GM18499 (cell line): ENCODE data around the gene CNTN5.
"Not testable (repeated sequence)": the region's sequence is repeated elsewhere in the genome, so short reads cannot be mapped to it uniquely, and the experiment has no call there.

Experiments used
- ATAC-seq: cut with Tn5 transposase; IDR thresholded peaks from one replicate; pipeline ENCODE4 v1.9.1; 2021; ENCODE audit warnings: moderate number of reproducible peaks; ENCODE audit not compliant: insufficient read depth, unreplicated experiment

Gene CNTN5

DNA sequence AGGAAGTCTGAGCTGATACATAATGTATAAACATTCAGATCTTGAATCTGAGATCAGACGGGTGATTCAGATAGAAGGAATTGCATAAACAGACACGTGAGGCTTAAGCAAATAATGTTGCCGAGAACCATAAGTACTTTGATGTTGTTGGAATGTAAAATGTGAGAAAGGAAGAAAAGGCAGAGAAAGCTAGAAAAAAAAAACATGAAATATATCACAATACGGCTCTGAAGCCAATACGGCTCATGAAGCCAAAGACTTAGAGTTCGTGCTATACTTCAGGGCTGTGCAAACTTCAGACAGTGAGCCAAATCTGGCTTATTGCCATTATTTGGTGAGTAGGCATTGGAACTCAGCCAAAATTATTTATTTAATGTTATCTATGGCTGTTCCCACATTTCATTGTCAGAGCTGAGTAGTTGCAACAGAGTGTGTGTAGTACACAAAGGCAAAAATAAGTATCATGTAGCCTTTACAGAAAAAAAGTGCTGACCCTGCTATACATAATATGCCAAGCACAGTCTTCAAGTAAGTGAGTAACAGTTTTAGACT is 673.3 kb downstream of the CNTN5 start:
- no peak for ATAC-seq

DNA sequence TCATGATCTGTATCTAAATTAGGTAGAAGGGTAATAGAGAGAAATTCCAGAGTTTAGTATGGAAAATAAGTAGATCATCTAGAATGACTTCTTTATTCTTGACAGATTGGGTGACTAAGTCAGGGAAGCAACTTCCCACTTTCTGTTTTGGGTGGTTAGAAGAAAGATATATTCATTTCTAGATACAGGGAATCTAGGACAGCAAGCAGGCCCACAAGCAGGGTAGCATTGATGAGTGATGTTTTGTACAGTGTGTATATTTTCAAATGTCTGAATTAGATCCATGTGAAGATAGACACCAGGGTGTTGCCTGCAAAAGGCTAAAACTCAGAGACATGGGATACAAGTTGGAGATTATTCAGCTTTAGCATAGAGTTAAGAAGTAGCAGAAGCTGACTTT is 674.4 kb downstream of the CNTN5 start:
- ATAC-seq = no peak

DNA sequence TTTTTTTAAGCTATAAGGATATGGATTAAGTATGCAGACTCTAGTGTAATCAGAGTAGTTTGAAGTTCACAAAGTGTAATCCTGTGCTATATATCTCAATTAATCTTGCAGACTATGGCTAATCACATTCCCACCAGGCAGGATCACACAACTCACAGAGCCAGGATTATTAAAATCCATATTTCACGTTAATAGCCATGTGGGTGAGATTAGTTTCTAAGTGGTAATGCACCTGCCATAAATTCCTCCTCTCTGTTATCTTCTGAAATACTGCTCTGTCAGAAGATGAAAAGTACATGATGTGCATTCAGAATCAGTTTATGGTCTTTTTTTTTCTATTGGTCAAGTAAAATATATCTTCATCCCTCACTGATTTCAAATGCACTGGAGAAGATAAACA is 686.1 kb downstream of the CNTN5 start:
- no peak for ATAC-seq

DNA sequence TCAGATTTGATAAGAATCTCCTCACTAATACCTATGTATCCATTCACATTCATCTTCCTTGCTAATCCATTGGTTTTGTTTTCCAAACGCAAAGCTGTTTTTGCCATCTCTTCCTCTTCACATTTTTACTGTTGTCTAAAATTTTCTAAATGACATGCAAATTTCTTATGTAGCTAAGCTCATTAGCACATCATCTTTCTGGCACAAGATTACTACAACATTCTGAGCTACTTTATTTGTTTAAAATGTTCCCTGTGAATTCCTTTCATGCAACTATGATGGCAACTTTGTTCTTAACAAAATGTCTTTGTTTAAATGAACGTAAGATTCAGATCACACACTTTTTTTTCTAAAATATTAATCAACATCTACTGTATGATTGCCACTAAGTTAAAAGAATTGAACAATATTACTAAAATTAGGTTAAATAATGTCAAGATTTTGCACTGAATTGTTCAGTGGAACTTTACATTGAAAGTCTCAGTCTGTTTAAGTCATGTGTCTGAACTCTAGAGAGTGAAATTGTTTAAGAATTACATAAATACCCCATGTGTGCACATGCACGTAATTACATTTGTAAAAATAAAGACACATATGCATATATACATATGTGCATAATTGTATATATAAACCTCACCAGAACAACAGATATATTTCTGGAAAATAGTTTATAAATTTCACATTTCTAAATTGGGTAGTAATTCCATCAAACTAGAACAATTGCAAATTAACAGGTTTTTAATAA is 688.4 kb downstream of the CNTN5 start:
- ATAC-seq = no peak

DNA sequence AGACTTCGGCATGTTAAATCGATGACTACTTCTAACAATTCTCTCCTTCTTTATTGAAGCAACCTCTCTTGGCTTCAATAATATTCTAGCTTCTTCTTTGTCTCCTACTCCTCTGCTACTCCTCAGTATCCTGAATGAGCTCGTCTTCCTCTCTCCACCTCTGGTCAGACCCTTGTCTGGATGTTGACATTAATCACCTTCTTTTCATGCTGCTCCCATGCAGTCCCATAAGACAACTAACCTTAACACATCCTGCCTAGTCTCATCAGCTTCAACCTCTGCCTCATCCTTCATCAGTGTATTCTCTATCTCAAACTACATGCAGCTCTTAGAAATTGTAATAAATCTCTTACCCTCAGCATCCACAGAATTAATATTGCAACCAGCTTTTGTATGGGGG is 695.6 kb downstream of the CNTN5 start:
- no peak for ATAC-seq

DNA sequence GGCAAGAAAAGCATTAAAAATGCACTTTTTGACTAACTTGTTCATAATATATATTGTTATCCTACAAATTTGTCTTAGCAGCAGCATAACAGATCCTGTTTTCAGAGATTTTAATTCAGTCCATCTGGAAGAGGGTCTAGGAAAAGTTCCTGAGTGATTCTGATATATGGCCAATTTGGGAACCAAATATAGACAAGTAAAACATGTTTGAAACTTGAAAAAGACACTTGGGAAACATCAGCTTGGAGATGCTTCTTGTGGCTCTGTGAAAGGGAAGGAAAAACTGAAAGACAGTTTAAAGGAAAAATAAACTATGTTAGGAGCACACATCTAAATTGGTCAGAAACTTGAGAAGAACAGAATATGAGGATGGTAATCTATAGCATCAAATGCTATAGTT is 697.5 kb downstream of the CNTN5 start:
- ATAC-seq = no peak

DNA sequence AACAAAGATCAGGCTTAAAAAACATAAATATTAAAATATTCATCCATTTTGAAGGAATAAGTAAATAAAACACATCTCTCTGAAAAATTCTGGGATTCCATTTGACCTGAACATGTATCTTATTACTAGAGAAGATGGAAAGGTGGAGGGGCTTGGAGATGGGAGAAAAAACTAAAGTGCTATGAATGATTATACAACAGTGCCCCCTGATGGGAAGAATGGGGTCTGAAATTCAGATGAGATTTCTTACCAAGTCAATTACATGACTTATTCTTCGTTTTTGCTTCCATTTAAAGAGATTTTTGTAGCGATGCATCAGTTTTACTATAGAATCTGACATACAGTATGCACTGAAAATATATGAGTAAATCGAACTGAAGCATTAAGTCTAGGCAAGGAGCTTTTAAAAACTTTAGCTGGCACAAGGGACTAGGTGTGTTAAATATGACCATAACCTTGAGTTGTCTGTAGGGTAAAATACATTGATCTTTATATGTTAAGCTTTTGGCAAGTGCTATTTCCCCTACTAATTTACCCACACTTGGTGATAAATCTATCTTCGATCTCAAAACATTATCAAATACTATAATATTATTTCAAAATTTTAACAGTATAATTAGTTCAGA is 718.8 kb downstream of the CNTN5 start:
- ATAC-seq = no peak

DNA sequence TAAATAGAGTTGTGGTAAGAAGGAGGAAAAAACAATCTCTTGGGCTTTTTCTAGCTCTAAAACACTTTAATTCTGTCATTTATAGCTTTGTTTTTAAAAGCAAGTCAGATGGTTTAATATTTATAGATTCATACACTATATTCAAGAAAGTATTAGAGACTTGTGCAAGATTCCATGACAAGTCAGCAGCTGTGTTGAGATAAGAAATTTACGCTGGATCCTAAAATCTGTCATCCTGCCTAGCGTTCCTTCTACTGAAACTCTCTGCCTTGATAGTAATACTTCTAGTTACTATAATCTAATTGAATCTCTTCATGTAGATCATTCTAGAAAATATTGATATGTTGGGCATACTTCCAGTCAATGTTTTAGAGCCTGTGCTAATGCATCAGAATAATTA is 721.8 kb downstream of the CNTN5 start:
- ATAC-seq = no peak

DNA sequence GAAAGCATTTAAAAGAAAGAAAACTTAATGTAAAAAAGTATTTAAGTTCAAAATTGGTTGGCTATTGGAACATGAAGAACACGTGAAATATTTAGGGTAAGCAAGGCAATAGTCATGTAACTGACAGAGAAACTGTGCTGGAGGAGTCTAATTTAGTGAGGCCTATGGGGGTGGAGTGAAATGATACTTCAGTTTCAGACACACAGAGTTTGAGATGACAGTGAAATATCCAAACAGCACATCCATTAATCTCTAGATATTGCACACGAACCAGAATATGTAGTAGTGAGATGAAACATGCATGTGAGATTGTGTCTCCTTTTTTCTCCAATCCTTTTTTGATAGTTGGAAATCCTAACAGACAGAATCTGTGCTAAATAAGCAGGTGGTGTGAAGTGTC is 739.0 kb downstream of the CNTN5 start:
- no peak for ATAC-seq

DNA sequence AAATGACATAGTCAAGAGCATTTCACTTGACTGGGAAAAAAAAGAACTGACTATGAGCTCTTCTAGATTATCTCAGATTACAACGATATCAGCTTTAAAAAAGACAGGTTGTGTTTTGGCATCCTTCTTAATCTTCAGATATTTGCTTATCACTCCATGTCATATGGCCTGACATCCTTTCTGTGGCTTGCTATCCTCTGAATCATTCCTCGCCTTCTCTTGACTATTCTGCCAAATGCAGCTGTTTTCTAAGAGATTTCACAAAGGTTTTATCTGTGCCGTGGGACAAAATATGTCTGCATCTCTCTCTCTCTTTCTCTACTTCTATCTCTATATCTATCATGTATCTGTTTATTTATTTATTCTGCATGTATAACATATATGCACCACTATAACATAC is 746.1 kb downstream of the CNTN5 start:
- no peak for ATAC-seq

DNA sequence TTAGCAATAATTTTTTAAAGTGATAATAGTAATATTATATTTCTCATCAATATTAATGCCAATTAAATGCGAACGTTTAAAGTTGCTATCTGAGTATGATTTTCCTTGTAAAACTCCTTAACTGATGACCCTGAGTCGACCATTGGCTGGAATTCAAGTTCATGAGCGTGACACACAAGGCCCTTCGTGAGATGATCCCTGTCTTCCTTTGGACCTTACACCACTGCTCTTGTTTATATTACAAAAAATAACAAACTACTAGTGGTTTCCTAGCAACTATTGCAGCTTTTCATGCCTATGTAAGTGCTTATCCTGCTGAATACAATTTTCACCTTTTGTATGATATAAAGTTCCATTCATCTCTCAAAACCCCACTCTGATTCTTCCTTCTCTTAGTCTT is 752.9 kb downstream of the CNTN5 start:
- no peak for ATAC-seq

DNA sequence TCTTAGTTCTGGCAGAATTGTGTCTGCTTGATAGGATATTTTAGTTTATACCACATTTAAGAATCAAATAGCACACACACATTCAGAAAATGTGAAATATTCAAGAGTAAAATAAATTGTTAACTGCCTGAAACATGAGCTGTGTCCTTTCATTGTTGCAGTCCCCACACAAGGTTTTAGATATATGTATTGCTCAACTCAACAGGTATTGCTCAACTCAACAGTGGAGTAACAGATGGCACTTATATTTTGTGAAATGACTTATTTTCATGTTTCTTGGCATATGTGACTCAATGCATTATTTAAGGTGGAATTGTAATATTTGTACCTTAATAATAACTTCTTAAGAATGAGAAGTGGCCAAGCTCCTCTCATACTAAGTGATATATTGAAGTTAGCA is 760.3 kb downstream of the CNTN5 start:
- no peak for ATAC-seq

DNA sequence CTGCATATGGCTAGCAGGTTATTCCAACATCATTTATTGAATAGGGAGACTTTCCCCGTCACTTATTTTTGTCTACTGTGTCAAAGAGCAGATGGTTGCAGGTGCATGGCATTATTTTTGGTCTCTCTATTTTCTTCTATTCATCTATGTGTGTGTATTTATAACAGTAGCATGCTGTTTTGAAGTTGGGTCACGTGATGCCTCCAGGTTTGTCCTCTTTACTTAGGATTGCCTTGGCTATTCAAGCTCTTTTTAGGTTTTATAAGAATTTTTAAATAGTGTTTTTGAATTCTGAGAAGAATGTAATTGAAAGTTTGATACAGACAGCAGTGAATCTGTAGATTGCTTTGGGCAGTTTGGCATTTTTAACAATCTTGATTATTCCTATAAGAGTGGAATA is 770.6 kb downstream of the CNTN5 start:
- no peak for ATAC-seq

DNA sequence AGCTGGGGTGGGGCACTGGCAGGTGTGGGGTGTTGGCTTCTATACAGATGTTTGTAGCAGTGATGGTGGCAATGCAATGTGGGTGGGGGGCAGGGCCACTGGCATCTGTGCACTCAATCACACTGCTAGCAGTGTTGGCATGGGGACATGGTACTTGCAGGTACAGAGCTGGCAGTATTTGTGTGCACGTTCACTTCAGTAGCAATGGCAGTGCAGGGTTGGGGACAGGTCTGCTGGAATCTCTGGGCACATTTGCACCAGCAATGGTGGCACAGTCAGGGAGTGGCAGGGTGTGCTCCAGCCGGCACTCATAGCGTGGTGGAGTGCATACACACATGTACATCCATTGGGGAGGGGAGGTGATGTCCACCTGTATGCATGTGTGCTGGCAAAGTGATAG is 775.2 kb downstream of the CNTN5 start:
- ATAC-seq = no peak

DNA sequence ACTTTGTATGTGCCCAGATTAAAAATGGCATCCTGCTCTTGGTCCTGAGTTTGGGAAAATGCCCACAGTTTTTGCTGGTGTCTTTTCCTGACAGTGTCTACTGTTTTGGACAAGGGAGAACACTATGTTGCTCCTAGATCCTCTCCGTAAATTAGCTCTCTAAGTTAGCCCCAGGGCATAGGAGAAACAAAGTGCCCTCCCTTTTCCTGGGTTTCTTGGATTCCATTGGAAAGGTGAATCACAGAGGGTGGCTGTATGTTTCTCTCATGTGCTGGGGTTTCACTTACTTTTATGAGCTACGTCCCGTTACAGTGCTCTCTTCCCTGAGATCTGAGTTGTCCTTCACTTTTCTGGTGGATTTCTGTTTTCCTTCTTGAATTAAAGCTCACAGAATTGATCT is 782.8 kb downstream of the CNTN5 start:
- no peak for ATAC-seq

DNA sequence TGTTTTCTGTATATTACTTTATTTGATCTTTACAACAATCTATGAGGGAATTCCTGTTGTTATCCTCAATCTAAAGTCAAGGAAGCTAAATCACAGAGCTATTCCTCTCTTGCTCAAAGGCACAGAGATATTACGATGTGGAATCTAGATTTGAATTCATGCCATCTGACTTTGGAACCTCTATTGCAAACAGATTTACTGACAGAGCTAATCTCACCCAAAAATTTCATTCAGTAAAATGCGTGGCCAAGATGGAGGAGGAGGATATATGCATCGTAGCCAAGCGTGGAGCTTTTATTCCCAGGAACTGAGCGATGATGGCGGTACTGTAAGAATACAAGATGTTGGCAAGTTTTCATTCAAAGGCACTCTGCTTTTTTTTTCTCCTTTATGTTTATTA is 791.8 kb downstream of the CNTN5 start:
- ATAC-seq = no peak

DNA sequence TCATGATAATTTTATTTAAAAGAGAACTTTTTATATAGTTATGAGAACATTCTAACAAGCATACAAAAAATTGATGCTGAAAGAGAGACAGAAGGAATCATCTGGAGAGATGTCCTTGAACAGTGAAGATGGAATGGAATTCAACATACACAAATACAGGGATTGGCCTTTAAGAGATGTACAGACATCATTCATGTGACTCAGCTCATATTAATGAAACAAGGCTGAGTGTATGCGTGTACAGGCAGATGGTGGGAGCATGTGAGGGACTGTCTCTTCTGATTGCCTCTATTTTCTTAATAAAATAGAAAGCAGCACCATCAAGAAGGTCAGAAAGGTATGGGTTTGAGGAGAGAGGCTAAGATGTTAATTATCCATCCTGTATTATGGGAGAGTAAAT is 793.3 kb downstream of the CNTN5 start:
- ATAC-seq = no peak

DNA sequence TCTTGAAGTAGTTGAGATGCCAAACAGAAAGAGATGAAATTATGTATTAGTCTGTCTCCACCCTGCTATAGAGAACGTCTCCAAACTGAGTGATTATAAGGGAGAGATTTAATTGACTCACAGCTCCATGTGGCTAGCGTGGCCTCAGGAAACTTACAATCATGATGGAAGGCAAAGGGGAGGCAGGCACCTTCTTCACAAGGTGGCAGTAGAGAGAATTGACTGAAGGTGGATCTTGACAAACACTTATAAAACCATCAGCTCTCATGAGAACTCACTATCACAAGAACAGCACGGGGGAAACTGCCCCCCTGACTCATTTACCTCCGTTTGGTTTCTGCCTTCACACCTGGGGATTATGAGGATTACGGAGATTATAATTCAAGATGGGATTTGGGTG is 794.0 kb downstream of the CNTN5 start:
- no peak for ATAC-seq

DNA sequence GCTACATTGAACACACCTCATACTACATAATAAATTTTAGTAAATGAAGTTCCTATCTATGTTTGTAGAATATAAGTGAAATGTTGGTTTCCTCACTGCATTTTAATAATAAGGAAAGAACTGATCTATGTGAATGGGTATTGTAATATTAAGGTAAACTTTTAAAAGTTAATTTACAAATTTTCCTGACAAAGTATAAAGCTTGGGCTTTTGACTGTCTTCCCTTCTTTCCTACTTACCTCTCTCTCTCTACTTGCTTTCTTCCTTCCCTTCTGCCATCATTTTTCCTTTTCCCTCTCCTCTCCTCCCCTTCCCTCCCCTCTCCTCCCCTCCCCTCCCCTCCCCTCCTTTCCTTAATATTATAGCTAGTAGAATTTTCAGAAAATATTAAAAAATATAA is 798.2 kb downstream of the CNTN5 start:
- ATAC-seq = no peak

DNA sequence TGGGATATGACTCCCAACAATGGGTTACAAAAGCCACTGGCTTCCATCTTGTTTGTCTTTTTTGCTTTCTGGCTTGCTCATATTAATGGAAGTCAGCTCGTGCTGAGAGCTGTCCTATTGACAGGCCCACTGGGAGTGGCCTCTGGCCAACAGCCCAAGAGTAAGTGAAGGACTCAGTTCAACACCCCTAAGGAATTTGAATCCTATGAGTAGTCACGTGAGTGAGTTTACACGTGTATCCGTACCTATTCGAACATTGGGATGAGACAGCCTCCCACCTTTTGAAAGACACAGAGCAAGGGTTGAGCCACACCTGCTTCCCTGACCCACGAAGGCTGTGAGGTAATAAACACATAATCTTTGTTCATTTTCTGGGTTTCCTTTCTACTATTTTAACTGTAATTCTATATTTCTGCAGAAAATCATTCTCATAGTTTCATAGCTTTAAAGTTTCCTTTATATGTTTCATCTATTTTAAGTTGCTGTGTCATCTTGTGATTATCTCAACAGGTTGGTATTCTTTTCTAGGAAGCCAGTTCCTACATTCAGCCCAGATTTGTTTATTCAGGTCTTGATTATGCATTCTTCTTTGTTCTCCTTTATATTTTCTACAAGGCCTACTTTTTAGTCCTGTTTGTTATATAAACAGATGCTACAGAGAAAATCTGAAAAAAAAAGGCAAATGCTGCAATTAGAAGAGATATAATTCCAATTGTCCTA is 802.3 kb downstream of the CNTN5 start:
- ATAC-seq = no peak

DNA sequence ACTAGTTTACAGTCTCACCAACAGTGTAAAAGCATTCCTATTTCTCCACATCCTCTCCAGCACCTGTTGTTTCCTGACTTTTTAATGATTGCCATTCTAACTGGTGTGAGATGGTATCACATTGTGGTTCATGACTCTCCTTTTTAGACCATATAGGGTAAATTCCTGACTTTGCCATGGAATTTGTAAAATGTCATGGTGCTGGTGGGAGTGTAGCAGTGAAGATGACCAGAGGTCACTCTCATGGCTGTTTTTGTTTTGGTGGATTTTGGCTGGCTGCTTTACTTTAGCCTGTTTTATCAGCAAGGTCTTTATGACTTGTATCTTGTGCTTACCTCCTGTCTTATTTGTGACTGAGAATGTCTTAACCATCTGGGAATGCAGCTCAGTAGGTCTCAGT is 816.0 kb downstream of the CNTN5 start:
- ATAC-seq = not testable (repeated sequence)
